Measurements from ENCODE around the gene POGLUT3.

POGLUT3 gene

DNA sequence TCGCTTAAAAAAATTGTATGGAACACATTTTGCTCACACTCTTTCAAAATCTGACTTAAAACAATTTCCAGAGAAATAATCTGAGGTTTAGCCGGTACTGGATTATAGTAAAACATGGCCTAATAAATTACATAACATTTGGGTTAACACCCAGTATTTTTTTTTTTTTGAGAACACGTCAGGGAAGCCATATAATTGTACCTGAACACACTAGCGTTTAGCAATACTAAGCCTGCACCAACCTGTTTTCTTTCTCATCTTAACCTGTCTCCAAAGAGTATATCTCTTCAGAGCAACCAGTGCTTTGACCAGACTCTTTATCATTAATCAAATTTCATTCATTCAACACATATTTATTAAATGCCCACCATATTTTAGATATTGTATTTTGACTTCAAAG, 2.0 kb upstream of the POGLUT3 start:
- DNase-seq = no peak

DNA sequence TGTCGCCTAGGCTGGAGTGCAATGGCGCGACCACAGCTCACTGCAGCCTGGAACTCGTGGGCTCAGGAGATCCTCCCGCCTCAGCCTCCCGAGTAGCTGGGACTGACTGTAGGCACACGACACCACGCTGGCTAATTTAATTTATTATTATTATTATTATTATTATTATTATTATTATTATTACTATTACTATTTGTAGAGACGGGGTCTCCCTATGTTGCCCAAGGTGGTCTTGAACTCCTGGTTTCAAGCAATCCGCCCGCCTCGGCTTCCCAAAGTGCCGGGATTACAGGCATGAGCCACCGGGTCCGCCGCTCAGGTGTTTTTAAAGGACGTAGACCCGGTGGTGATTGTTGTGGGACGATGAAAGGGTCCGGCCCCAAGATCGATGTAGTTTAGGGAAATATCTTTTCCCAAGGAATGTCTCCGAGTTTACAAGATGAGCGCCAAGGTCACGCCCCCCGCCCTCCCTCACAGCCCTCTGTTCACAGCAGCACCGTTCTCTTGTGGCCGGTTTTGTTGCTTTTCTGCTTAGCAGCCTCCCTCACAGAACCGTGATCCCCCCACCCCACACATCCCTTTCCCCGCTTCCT, 728 bp upstream of the POGLUT3 start:
- no peak for DNase-seq

DNA sequence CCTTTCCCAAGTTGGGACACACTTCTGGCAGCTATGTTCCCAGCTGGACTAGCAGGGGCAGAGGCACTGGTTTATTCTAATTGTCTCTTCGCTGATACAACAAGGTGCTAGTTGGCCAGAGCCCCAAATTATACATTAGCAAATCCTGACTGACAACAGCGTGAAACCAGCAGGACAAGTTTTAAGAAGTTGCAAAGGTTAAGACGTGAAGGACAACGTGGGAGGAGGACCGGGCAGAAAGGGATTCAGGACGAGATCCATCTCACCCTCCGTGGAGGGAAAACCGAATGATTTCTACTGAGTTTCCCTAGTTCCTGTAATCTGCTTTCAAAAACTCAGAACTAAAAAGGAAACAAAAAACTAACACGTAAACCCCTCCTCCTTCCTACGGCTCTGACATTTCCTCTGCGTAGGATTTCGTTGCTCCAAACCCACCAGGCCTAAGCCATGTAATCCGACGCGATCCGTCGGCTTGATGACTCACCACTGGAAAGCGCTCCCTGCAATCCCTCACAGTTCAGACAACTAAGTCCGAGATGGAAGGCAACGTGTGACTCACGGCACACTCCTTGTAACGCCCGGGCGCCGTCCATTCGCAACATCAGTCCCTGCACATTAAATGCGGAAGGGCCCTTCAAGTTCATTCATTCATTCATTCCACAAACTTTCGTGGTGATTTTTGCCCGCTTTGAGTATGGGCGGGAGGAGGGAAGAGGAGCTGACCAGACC, 703 bp downstream of the POGLUT3 start:
- peak; percentile 71 for DNase-seq

DNA sequence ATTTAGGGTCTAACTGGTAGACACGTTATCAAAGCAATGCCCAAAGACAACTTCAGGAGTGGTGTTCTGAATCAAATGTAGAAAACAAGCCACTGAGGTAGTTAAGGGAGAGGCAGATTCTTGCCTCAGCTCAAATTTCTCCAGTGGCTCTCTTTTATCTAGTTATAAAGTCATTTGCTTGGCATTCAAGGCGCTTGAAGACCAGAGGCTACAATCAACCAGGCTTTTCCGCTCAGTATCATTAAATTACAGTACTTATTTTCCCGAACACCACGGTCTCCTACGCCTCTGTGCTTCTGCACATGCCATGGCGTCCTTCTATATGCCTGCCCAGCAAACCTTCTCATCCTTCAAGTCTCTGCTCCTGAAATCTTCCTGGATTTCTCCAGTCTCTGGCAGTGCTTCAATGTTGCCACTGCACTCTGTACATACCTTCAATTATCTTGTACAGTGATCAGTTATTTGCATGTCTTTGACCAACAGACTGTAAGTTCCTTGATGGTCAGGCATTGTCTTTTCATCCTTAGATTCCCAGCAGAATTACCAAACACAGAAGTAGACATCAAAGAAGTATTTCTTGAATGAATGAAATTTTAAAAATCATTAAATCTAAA, 1.4 kb downstream of the POGLUT3 start:
- DNase-seq = no peak

DNA sequence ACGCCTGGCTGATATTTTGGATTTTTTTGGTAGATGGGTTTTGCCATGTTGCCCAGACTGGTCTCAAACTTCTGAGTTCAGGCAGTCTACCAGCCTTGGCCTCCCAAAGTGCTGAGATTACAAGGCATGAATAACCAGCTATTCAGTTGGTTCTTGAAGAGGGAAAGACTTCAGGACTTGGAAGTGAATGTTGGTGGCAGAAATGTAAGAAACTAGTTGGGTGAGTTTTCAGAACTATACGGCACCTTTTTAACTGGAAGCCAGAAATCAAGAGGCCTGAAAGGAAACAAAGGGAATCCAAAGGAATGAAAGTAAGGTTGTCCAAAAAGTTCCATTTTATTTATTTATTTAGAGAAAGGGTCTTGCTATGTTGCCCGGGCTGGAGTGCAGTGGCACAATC, 2.9 kb downstream of the POGLUT3 start:
- DNase-seq = no peak

DNA sequence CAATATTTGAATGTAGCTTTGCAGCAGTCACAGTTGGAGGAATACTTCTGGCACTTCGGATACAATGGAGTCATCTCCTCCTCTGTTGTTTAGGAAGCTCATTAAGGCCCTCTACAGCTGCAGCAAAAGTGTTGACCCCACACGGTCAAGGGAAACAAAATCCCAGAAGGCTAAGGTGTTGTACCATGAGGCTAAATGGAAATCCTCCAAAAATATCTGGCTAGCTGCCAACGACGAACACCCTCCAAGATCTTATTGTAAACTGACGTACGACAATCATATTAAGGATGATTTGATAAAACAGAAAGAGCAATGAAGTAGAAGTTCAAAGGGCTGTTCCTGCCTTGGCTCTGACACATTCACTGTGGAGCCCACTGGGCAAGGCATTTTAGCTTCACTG, 4.0 kb downstream of the POGLUT3 start:
- no peak for DNase-seq

DNA sequence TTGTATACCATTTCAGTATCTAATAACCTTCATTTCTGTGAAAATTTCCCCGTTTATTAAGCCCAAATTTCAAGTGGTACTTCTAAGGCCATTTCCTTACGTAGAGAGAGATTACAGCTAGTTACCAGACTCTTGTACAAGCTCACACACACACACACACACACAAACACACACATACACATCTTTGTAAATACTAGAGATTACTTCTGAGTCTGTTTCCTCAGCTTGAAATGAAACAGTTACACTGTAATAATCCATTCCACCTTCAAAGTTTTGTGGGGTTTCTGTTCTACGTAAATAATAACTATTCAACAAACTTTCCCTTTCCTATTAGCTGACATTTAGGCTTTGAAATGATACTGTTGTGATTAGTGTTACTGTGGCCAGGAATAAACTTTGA, 6.2 kb downstream of the POGLUT3 start:
- no peak for DNase-seq

DNA sequence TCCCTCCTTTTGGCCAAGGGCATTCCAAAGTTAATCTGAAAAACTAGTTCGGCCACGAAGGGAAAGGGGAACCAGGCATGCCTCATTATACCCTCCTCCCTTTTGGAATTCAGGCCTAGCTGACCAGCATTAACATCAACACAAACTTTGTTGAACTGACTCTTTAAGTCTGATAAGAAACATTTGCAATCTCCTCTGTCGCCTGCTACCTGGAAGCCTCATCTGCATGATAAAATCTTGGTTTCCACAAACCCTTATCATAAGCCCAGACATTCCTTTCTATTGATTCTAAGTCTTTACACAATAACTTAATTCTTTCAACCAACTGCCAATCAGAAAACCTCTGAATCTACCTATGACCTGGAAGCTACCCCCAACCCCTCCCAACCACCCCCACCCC, 11.4 kb downstream of the POGLUT3 start:
- DNase-seq = no peak

DNA sequence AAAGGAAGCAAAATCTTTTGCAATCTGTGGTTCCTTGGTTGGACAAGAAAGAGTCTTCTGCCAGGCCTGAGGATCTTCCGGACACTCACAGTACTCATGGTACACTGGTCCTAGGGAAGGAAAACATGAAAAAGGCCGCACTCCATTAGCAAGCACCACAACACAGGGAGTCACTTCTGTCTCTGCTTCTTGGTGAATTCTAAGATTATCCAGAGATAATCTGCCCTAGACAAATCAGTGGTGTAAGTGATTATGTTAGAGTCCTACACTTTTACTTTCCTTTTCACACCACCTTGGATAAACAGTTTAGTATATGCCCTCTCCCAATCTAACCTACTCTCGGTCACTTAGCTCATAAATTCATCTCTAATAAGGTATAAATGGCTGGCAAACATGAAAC, 11.9 kb downstream of the POGLUT3 start:
- DNase-seq = no peak

DNA sequence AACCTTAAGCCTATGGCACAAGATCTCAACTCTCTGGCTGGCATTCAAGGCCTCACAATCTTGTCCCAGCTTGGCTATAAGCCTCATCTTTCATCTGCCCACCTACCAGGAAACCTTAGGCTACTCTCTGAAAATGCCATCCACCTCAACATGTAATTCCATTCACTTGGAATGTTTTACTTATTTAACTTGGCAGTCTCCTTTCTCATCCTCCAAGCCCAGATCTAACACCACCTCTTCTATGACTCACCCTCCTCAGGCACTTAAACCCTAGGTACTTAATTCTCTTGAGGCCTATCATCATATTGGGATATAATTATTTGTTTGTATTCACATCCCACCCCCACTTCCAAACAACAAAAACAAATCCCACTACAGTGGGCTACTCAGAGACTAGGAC, 15.0 kb downstream of the POGLUT3 start:
- no peak for DNase-seq

DNA sequence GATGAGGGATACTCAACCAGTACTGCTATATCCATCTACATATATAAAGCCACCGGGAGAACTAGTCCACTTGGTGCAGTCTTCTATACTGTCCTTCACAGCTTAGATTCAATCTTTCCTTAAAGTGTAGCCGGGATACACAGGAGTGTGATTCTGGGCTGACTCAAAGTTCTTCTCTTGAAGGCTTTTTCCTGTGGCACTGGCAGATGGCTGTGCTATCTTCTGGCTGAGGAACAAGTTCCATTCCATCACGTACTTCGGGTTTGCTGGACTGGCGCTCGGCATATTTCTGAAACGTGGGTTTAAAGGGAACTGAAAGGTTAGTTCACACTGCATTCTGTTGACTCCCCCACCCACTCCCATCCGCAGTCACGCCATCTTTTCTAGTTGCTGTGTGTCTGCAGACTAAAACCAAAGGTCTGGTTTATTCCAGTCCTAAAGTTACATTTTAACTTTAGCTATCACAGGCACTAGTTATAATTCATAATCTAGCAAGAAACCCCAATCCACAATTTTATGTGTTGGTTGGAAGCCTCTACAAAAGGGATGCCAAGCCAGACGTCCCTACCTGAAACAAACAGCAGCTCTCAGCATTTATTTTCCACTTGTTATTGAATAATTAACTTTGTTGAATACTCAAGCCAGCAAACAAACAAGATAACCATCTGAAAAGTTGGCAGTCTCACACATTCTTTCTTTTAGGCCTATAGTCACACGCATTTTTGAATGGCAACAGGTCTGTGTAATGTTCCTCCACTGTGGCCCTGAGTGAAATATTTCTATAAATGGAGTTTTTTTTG, 23.3 kb downstream of the POGLUT3 start:
- DNase-seq = no peak

DNA sequence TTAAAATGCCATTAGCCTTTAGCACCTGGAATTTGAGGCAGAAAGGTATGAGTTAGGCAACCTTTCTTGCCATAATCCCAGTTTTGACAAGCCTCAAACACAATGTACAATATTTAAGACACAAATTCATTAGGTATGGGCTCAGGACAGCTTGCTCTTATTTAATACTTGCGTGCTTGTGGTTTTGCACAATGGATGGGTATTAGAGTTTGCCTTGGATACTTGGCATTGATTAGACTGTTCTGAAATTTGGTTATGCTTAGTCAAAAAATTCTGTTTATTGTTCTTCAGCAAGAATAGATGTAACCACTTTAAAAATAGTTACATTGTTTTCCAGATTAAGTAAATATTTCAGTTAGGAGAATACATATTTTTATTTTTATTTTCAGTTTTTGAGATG, 25.5 kb downstream of the POGLUT3 start:
- no peak for DNase-seq

DNA sequence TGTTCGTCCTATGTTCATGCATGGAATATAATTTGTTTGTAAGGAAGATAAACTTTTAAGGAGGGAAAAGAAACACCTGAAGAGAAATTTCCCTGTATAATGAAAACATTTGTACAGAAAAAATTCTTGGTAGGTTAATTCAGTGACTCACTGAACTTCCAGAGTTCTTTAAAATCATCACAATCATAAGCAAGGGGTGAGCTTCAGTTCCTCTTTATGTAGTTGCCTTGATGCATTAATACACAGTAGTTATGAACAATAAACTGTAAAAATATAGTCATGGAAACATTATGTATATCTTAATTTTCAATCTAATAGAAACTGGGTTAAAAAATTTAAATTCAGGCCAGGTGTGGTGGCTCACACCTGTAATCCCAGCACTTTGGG, 29.7 kb downstream of the POGLUT3 start:
- DNase-seq = no peak

DNA sequence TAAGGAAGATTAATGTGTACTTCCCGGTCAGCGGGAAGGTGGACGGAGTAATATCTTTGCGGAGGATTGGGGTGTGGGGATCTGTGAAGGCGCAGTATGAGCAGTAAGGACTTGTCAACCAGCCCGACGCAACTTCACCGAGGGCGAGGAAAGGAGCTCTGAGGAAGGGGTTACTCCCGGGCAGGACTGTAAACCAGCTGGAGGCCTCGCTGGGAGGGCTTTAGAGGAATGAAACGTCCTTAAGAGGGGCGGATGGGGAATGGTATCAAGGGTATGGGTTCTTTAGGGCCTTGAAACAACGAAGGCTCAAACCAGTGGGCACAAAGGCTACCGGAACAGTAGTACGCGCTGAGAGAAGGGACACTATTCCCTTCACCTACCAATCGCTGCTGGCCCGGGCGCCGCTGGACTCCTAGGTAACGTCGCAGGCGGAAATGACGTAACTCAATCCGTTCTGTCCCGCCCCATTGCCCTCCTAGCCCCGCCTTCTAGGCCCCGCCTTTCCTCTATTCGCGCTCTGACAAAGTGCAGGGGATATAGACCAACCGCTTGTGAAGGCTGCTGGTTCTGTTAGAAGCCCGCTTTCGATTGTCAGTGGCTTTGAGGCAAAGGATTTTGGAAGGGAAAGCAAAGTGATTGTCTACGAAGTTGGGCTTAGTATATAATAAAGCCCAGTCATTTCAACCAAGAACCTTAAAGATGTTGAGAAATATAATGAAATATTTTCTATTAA, 30.9 kb downstream of the POGLUT3 start, which contains the start of gene C11orf65:
Gene C11orf65 (minus strand): TSS at position 439 of the 733 bp plus-strand sequence. CDS start 5,970 bp downstream, outside the sequence.
- DNase-seq = peak; percentile 88

DNA sequence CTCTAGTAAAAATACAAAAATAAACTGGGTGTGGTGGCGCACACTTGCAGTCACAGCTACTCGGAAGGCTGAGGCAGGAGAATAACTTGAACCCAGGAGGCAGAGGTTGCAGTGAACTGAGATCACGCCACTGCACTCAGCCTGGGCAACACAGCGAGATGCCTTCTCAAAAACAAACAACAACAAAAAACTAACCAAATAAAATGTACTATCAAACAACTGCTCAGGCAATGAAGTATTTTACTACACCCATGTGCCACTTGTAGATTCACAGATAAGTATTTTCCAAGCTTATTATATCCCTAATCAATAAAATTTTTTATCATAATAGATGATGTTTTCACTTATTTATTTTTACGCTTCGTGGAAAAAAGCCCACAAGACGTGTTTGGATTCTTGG, 31.8 kb downstream of the POGLUT3 start:
- DNase-seq = no peak

DNA sequence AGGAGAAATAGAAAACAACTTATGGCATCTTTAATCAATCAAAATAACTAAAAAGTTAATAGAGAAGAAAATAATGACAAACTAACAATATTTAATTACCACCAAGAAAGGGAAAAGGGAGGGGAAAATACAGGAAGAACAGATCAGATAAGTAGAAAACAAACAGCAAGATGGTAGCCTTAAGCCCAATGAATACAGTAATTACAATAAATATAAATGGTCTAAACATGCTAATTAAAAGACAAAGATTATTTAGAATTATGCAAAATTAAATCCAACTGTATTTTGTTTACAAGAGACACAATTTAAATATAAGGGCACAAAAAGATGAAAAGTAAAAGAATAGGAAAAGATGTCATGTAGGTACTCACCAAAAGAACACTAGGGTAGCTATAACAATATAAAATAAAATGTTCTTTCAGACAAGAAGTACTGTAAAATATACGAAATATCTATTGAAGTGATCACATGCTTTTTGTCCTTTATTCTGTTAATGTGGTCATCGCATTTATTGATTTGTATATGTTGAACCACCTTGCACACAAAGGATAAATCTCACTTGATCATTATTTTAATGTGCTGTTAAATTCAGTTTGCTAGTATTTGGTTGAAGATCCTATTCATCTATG, 44.9 kb downstream of the POGLUT3 start:
- no peak for DNase-seq

Data from NCI-H1048 (cell line).